ENCODE measurements around the gene PDZD2.
"Not testable (repeated sequence)": the region's sequence is repeated elsewhere in the genome, so short reads cannot be mapped to it uniquely, and the experiment has no call there.

PDZD2 gene

GRCh38 chr5:31639481-31640411 is 815 bp downstream of the PDZD2 start:
- no peak for DNase-seq

GRCh38 chr5:31640573-31640972 is 1.6 kb downstream of the PDZD2 start:
- no peak for DNase-seq

- DNase-seq = no peak
Measured at GRCh38 chr5:31641059-31641458, 2.1 kb downstream of the PDZD2 start.

GRCh38 chr5:31641575-31641974 is 2.6 kb downstream of the PDZD2 start:
- no peak for DNase-seq

- DNase-seq = no peak
Measured at GRCh38 chr5:31645420-31646081, 6.6 kb downstream of the PDZD2 start.

GRCh38 chr5:31648326-31648725 is 9.4 kb downstream of the PDZD2 start:
- no peak for DNase-seq

- DNase-seq = no peak
Measured at GRCh38 chr5:31651241-31651640, 12.3 kb downstream of the PDZD2 start.

GRCh38 chr5:31655491-31655890 is 16.6 kb downstream of the PDZD2 start:
- no peak for DNase-seq

GRCh38 chr5:31656806-31657205 is 17.9 kb downstream of the PDZD2 start:
- no peak for DNase-seq

- DNase-seq = no peak
Measured at GRCh38 chr5:31657315-31657979, 18.5 kb downstream of the PDZD2 start.

- no peak for DNase-seq
Measured at GRCh38 chr5:31661257-31661656, 22.3 kb downstream of the PDZD2 start.

- DNase-seq = no peak
Measured at GRCh38 chr5:31663519-31663918, 24.6 kb downstream of the PDZD2 start.

- DNase-seq = no peak
Measured at GRCh38 chr5:31664566-31664965, 25.6 kb downstream of the PDZD2 start.

- no peak for DNase-seq
Measured at GRCh38 chr5:31671339-31671741, 32.4 kb downstream of the PDZD2 start.

- DNase-seq = no peak
Measured at GRCh38 chr5:31674371-31674951, 35.5 kb downstream of the PDZD2 start.

GRCh38 chr5:31675472-31675871 is 36.5 kb downstream of the PDZD2 start:
- DNase-seq = no peak

- DNase-seq = no peak
Measured at GRCh38 chr5:31678180-31678579, 39.2 kb downstream of the PDZD2 start.

GRCh38 chr5:31680528-31680927 is 41.6 kb downstream of the PDZD2 start:
- no peak for DNase-seq

- DNase-seq = no peak
Measured at GRCh38 chr5:31682025-31682424, 43.1 kb downstream of the PDZD2 start.

- DNase-seq = no peak
Measured at GRCh38 chr5:31682851-31683250, 43.9 kb downstream of the PDZD2 start.

- no peak for DNase-seq
Measured at GRCh38 chr5:31688515-31689092, 49.7 kb downstream of the PDZD2 start.

- not testable (repeated sequence) for DNase-seq
Measured at GRCh38 chr5:31691408-31691807, 52.5 kb downstream of the PDZD2 start.
